Measurements from ENCODE around the gene INPP1.
"Not testable (repeated sequence)": the region's sequence is repeated elsewhere in the genome, so short reads cannot be mapped to it uniquely, and the experiment has no call there.

INPP1 gene

DNA sequence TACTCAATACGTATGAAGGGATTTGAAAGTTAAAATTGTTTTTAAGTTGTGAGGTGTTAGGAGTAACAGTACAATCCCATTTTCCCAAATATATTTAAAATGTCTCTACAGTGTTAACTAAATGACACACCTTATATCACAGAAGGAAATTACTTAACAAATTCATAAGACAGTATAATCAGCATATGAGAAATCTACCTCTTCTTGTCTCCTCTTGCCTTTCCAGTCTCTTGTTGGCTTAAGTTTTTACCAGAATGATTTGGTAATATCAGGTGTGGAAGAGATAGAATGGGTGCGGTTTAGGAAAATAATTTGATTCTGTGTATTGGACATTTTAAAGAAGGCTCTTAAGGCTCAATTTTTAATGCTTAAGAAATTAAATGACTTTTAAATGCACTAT, 9.5 kb upstream of the INPP1 start:
- no peaks in the 10 kb centered on the region for H3K36me3 ChIP-seq (ENCODE audit: control insufficient read depth, insufficient read depth, low read length)
- no peak overlapping the region for H3K4me3 ChIP-seq (ENCODE audit: low read depth, low read length)
- H3K9me3 ChIP-seq (ENCODE audit: control insufficient read depth, insufficient read depth, low read depth, low read length): no peaks in the 10 kb centered on the region
- no peaks in the 10 kb centered on the region for H3K4me1 ChIP-seq (ENCODE audit: control insufficient read depth, insufficient read depth, low read length)
- H3K27ac ChIP-seq (ENCODE audit: low read depth, low read length): no peak overlapping the region
- H3K9ac ChIP-seq (ENCODE audit: low read length): no peak overlapping the region
- no peaks in the 10 kb centered on the region for H3K27me3 ChIP-seq (ENCODE audit: control insufficient read depth, insufficient read depth, low read length)

DNA sequence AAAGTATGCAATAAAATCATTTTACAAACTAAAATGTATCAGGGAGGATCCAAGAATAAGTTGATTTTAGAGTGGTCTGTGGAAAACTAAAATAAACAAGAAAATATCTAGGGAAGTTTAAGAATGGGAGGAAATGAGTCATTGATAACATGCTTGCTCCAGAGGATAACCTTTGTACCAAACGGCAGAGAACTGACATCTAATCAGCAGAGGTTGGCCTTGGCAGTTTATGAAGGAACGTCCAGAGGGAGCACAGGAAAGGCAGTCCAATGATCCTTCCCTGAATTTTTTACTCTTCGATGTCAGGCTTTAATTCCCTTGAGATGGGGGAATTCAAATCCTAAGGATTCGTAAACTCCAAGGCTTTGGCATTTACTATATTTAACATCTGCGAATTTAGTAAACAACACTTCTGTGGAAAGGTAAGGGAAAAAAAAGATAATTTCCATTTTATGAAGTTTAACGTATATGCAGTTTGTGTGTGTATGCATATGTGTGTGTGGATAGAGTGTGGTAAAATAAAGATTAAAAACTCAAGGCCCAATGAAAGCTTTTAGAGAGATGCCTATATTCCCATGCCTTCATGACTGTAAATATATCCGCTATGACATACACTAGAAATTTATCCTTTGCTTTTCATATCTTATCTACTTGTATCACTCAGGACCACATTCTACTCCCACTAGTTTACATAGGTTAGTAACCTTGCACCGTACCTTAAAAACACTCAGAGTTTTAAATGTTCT, 8.7 kb upstream of the INPP1 start:
- Histone ChIP-seq H3K9ac (ENCODE audit: low read length) (no peak overlapping the region), H3K9me3 (ENCODE audit: control insufficient read depth, insufficient read depth, low read depth, low read length) (no peaks in the 10 kb centered on the region), H3K27ac (ENCODE audit: low read depth, low read length) (no peak overlapping the region), H3K27me3 (ENCODE audit: control insufficient read depth, insufficient read depth, low read length) (no peaks in the 10 kb centered on the region), H3K36me3 (ENCODE audit: control insufficient read depth, insufficient read depth, low read length) (no peaks in the 10 kb centered on the region), H3K4me1 (ENCODE audit: control insufficient read depth, insufficient read depth, low read length) (no peaks in the 10 kb centered on the region), H3K4me3 (ENCODE audit: low read depth, low read length) (no peak overlapping the region)

DNA sequence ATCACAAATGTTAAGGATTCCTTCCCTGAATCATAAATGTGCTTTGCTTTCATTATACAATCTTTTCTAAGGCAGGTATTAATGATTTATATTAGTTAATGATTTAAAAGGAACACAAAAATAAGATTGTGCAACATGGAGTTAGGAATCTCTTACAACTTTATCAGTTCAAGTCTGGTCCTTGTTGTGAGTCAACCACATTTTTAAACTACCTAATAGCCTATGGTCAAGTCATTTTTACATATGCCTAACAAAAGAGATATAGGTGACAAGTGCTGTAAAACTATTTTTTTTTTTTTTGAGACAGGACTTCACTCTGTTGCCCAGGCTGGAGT, 8.2 kb upstream of the INPP1 start:
- H3K27ac ChIP-seq (ENCODE audit: low read depth, low read length): no peak overlapping the region
- no peaks in the 10 kb centered on the region for H3K36me3 ChIP-seq (ENCODE audit: control insufficient read depth, insufficient read depth, low read length)
- no peaks in the 10 kb centered on the region for H3K27me3 ChIP-seq (ENCODE audit: control insufficient read depth, insufficient read depth, low read length)
- H3K4me1 ChIP-seq (ENCODE audit: control insufficient read depth, insufficient read depth, low read length): no peaks in the 10 kb centered on the region
- H3K9ac ChIP-seq (ENCODE audit: low read length): no peak overlapping the region
- H3K4me3 ChIP-seq (ENCODE audit: low read depth, low read length): no peak overlapping the region
- H3K9me3 ChIP-seq (ENCODE audit: control insufficient read depth, insufficient read depth, low read depth, low read length): no peaks in the 10 kb centered on the region

DNA sequence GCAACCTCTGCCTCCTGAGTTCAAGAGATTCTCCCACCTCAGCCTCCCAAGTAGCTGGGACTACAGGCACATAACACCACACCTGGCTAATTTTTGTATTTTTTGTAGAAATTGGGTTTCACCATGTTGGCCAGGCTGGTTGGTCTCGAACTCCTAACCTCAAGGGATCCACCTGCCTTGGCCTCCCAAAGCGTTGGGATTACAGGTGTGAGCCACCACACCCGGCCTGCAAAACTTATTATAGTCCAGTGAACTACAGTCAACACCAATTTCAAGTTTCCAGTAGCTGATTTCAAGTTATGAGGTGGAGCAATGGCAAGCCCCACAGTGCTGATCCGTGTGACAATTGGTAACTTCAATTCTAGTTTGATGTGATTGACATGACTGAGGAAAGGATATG, 7.8 kb upstream of the INPP1 start:
- not testable (repeated sequence) for H3K9me3 ChIP-seq (ENCODE audit: control insufficient read depth, insufficient read depth, low read depth, low read length); H3K27me3 ChIP-seq (ENCODE audit: control insufficient read depth, insufficient read depth, low read length); H3K4me1 ChIP-seq (ENCODE audit: control insufficient read depth, insufficient read depth, low read length); H3K9ac ChIP-seq (ENCODE audit: low read length); H3K4me3 ChIP-seq (ENCODE audit: low read depth, low read length); H3K36me3 ChIP-seq (ENCODE audit: control insufficient read depth, insufficient read depth, low read length); H3K27ac ChIP-seq (ENCODE audit: low read depth, low read length)

DNA sequence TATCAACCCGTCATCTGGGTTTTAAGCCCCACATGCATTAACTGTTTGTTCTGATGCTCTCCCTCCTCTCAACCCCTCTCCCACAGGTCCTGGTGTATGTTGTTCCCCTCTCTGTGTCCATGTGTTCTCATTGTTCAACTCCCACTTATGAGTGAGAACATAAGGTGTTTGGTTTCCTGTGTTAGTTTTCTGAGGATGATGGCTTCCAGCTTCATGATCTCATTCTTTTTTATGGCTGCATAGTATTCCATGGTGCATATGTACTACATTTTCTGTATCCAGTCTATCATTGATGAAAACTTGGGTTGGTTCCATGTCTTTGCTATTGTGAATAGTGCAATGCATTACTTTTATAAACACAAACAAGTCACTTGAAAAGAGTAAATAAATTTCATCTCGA, 7.0 kb upstream of the INPP1 start:
- Histone ChIP-seq H3K27ac (ENCODE audit: low read depth, low read length) (no peak overlapping the region), H3K36me3 (ENCODE audit: control insufficient read depth, insufficient read depth, low read length) (no peaks in the 10 kb centered on the region), H3K27me3 (ENCODE audit: control insufficient read depth, insufficient read depth, low read length) (no peaks in the 10 kb centered on the region), H3K4me3 (ENCODE audit: low read depth, low read length) (no peak overlapping the region), H3K9ac (ENCODE audit: low read length) (no peak overlapping the region), H3K4me1 (ENCODE audit: control insufficient read depth, insufficient read depth, low read length) (no peaks in the 10 kb centered on the region), H3K9me3 (ENCODE audit: control insufficient read depth, insufficient read depth, low read depth, low read length) (no peaks in the 10 kb centered on the region)

DNA sequence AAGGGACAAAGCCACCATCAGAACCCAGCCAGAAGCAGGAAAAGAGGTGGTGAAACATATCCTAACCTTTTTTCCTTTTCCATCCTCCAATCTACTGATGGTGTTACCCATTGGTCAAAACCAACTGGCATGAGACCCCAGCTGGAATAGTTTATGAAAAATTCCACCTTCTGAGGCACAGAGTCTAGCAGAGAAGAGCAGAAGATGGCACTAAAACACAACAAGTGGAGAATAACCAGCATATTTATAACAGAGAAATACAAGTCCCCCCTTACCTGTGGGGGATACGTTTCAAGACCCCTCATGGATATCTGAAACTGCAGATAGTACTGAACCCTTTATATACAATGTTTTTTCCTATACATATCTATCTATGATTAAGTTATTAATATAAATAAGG, 4.9 kb upstream of the INPP1 start:
- no peaks in the 10 kb centered on the region for H3K9me3 ChIP-seq (ENCODE audit: control insufficient read depth, insufficient read depth, low read depth, low read length)

DNA sequence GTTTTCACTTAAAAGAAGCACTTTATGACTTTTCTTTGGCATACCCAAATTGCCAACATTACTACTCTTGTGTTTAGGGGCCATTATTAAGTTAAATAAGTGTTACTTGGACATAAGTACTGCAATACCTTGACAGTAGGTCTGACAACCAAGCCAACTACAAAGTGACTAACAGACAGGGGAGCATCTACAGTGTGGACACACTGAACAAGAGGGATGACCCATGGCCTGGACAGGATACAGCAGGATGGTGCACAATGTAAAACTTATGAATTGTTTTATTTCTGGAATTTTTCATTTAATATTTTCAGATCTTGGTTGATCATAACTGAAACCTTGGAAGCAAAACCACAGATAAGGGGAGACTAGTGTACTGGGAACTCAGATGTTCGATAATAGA, 4.0 kb upstream of the INPP1 start:
- no peak overlapping the region for H3K9ac ChIP-seq (ENCODE audit: low read length)
- no peaks in the 10 kb centered on the region for H3K9me3 ChIP-seq (ENCODE audit: control insufficient read depth, insufficient read depth, low read depth, low read length)
- peaks cover 10% of the 10 kb centered on the region; the same call in 1 of the 2 replicates for H3K4me1 ChIP-seq (ENCODE audit: control insufficient read depth, insufficient read depth, low read length)
- H3K4me3 ChIP-seq (ENCODE audit: low read depth, low read length): no peak overlapping the region
- H3K27me3 ChIP-seq (ENCODE audit: control insufficient read depth, insufficient read depth, low read length): peaks cover 9% of the 10 kb centered on the region
- no peak overlapping the region for H3K27ac ChIP-seq (ENCODE audit: low read depth, low read length)
- no peaks in the 10 kb centered on the region for H3K36me3 ChIP-seq (ENCODE audit: control insufficient read depth, insufficient read depth, low read length)

More for the DNA sequence above, 4.9 kb upstream of the INPP1 start:
- no peak overlapping the region for H3K9ac ChIP-seq (ENCODE audit: low read length)
- H3K27me3 ChIP-seq (ENCODE audit: control insufficient read depth, insufficient read depth, low read length): peaks cover 5% of the 10 kb centered on the region
- no peaks in the 10 kb centered on the region for H3K36me3 ChIP-seq (ENCODE audit: control insufficient read depth, insufficient read depth, low read length)
- H3K4me1 ChIP-seq (ENCODE audit: control insufficient read depth, insufficient read depth, low read length): peaks cover 10% of the 10 kb centered on the region; the same call in 1 of the 2 replicates
- H3K27ac ChIP-seq (ENCODE audit: low read depth, low read length): no peak overlapping the region
- no peak overlapping the region for H3K4me3 ChIP-seq (ENCODE audit: low read depth, low read length)

DNA sequence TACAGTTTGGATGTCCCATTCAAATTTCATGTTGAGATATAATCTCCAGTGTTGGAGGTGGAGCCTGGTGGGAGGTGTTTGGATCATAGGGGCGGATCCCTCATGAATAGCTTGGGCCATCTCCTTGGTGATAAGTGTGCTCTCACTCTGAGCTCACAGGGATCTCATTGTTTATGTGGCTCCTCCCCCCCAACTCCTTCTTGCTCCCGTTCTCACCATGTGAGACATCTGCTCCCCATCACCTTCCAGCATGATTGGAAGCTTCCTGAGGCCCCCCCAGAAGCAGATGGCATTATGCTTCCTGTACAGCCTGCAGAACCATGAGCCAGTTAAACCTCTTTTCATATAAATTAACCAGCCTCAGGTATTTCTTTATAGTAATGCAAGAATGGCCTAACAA, 3.0 kb upstream of the INPP1 start:
- Histone ChIP-seq H3K4me1 (ENCODE audit: control insufficient read depth, insufficient read depth, low read length) (peaks cover 10% of the 10 kb centered on the region; the same call in 1 of the 2 replicates), H3K4me3 (ENCODE audit: low read depth, low read length) (no peak overlapping the region)

DNA sequence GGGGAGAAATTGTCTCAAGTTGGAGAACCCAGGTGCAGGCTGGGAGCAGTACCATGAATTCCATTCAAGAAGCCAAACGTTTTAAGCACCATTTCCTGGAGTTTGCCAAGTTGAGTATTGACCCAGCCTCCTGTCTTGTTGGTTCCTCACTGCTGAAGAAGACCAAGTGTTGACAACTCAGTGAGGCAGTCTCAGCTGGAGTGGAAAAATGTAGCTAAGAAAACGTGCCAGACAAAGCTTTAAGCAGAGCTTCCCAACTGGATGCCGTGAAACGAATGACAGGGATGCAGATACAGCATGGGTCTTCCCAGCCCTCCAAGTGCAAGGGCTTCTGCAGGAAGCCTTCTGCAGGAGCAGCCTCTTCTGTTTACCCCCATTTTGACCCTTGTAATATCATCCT, 778 bp upstream of the INPP1 start:
- Histone ChIP-seq H3K4me3 (ENCODE audit: low read depth, low read length) (no peak overlapping the region), H3K9me3 (ENCODE audit: control insufficient read depth, insufficient read depth, low read depth, low read length) (no peaks in the 10 kb centered on the region), H3K36me3 (ENCODE audit: control insufficient read depth, insufficient read depth, low read length) (no peaks in the 10 kb centered on the region), H3K27ac (ENCODE audit: low read depth, low read length) (no peak overlapping the region), H3K9ac (ENCODE audit: low read length) (no peak overlapping the region), H3K4me1 (ENCODE audit: control insufficient read depth, insufficient read depth, low read length) (peaks cover 10% of the 10 kb centered on the region; the same call in 1 of the 2 replicates), H3K27me3 (ENCODE audit: control insufficient read depth, insufficient read depth, low read length) (peaks cover 9% of the 10 kb centered on the region)

More for the DNA sequence above, 3.0 kb upstream of the INPP1 start:
- Histone ChIP-seq H3K9ac (ENCODE audit: low read length) (no peak overlapping the region), H3K27me3 (ENCODE audit: control insufficient read depth, insufficient read depth, low read length) (peaks cover 9% of the 10 kb centered on the region), H3K36me3 (ENCODE audit: control insufficient read depth, insufficient read depth, low read length) (no peaks in the 10 kb centered on the region), H3K27ac (ENCODE audit: low read depth, low read length) (no peak overlapping the region), H3K9me3 (ENCODE audit: control insufficient read depth, insufficient read depth, low read depth, low read length) (no peaks in the 10 kb centered on the region)

DNA sequence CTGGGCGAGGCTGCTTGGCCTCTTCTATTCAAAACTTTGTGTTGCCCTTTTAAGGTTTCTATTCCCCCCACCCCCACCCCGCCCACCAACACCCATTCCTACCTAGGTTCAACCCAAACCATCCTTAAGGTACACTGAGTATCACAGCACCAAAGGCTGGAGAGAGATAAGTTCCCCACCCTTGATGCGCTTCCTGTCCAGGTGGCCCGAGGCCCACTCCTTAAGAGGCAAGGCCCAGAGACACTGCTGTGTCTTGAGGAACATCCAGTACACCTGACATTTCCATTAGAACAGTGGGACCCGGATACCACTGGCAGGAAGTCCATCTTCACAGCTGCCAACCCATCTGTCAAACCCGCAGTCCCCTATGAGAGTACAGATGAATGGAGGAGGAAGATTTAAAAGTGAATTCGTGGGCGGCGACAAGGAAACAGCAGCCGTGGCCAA, 277 bp upstream of the INPP1 start:
- Histone ChIP-seq H3K4me1 (ENCODE audit: control insufficient read depth, insufficient read depth, low read length) (peaks cover 10% of the 10 kb centered on the region; the same call in 1 of the 2 replicates), H3K4me3 (ENCODE audit: low read depth, low read length) (peak overlapping the region; percentile 76), H3K9me3 (ENCODE audit: control insufficient read depth, insufficient read depth, low read depth, low read length) (no peaks in the 10 kb centered on the region), H3K36me3 (ENCODE audit: control insufficient read depth, insufficient read depth, low read length) (no peaks in the 10 kb centered on the region), H3K9ac (ENCODE audit: low read length) (peak overlapping the region; percentile 79), H3K27ac (ENCODE audit: low read depth, low read length) (no peak overlapping the region), H3K27me3 (ENCODE audit: control insufficient read depth, insufficient read depth, low read length) (peaks cover 9% of the 10 kb centered on the region)

DNA sequence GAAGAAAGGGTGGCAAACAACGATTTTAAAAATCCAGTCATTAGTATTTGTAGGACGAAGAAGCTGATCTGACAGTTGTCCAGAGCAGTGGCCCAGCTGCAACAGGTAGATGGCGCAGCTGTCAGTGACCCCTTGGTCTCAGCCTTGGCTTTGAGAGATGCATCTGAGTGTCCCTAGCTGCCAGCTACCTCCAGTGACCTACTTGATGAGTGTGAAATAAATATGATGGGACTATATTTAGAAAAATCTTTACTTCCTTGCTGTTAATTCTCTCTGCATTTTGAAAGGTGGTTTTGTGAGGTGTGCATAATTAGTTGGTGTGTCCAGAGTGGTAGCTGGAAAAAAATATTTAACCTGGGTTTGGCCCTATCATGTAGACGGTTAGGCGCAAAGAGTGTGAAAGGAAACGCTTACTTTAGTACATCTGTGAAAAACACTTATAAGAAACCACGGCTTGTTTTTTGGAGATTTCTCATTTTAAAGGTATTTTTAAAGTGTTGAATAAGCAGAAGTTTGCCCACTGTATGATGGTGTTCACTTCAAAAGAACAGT, 963 bp downstream of the INPP1 start:
- peak overlapping the region; percentile 79 for H3K9ac ChIP-seq (ENCODE audit: low read length)
- H3K9me3 ChIP-seq (ENCODE audit: control insufficient read depth, insufficient read depth, low read depth, low read length): no peaks in the 10 kb centered on the region
- no peaks in the 10 kb centered on the region for H3K36me3 ChIP-seq (ENCODE audit: control insufficient read depth, insufficient read depth, low read length)
- peaks cover 10% of the 10 kb centered on the region; the same call in 1 of the 2 replicates for H3K4me1 ChIP-seq (ENCODE audit: control insufficient read depth, insufficient read depth, low read length)
- peak overlapping the region; percentile 76 for H3K4me3 ChIP-seq (ENCODE audit: low read depth, low read length)
- H3K27me3 ChIP-seq (ENCODE audit: control insufficient read depth, insufficient read depth, low read length): peaks cover 9% of the 10 kb centered on the region
- no peak overlapping the region for H3K27ac ChIP-seq (ENCODE audit: low read depth, low read length)
